MCF 10A (cell line): ENCODE data around the gene SPACA9. TPM values are rescaled to one million over a fixed set of nuclear protein-coding genes. Genes with fewer than 3 reads are reported as not detected.

Source experiments
- BruUV-seq: library from RNA; stranded (reverse); fragments of 400-500 nt; replicated peaks from 2 replicates; lab custom pipeline; 2021; lab: Mats Ljungman, UMichigan
- CTCF ChIA-PET: fragments of 300-600 bp; sonication (Branson Sonifier 250); formaldehyde crosslinking; extraction: SDS; loops from one replicate; lab custom pipeline; 2021; ENCODE audit warnings: antibody characterized with exemption, inconsistent platforms; lab: Yijun Ruan, JAX
- POLR2A ChIA-PET: fragments of 300-600, 350-650 bp; sonication (Branson Sonifier 250); formaldehyde crosslinking; extraction: SDS; loops from one replicate; lab custom pipeline; 2020; ENCODE audit warnings: antibody characterized with exemption, inconsistent platforms; lab: Yijun Ruan, JAX
- DNase-seq: peaks from one replicate; pipeline ENCODE4 v3.0.0-alpha.2; 2018; ENCODE audit not compliant: unreplicated experiment
- H3K27ac Mint-ChIP-seq: one replicate; pipeline ENCODE4 v1.8.0; 2022; ENCODE audit warnings: mild to moderate bottlenecking, low read depth, mixed read lengths; ENCODE audit not compliant: unreplicated experiment
- H3K27me3 Mint-ChIP-seq: one replicate; pipeline ENCODE4 v1.8.0; 2022; ENCODE audit warnings: mixed read lengths; ENCODE audit not compliant: insufficient read depth, unreplicated experiment
- H3K36me3 Mint-ChIP-seq: one replicate; pipeline ENCODE4 v1.8.0; 2022; ENCODE audit warnings: mild to moderate bottlenecking, moderate library complexity, mixed read lengths; ENCODE audit not compliant: insufficient read depth, unreplicated experiment
- H3K4me1 Mint-ChIP-seq: one replicate; pipeline ENCODE4 v1.8.0; 2022; ENCODE audit warnings: mixed read lengths; ENCODE audit not compliant: insufficient read depth, unreplicated experiment
- H3K4me3 Mint-ChIP-seq: one replicate; pipeline ENCODE4 v1.8.0; 2022; ENCODE audit warnings: mild to moderate bottlenecking, moderate library complexity, mixed read lengths; ENCODE audit not compliant: unreplicated experiment
- H3K9me3 Mint-ChIP-seq: one replicate; pipeline ENCODE4 v1.8.0; 2022; ENCODE audit warnings: mixed read lengths; ENCODE audit not compliant: unreplicated experiment
- intact Hi-C: fragments of 100-400 bp; cut with micrococcal nuclease; formaldehyde crosslinking; loops from 2 replicates; pipeline ENCODE4 v1.14.1; 2022
- total RNA-seq: library from RNA; stranded (reverse); gene quantifications from 2 replicates; pipeline ENCODE4 v1.2.3, GENCODE V29; 2022
- TF ChIP-seq, protein P1 (sequence below): fragments of 200-600 bp; IDR thresholded peaks from one replicate; pipeline ENCODE4 v1.8.0; 2022; ENCODE audit warnings: antibody characterized with exemption, mild to moderate bottlenecking; ENCODE audit not compliant: unreplicated experiment

Gene SPACA9
- total RNA-seq, 1 experiment from 2014 or later = 4.4 TPM

DNA sequence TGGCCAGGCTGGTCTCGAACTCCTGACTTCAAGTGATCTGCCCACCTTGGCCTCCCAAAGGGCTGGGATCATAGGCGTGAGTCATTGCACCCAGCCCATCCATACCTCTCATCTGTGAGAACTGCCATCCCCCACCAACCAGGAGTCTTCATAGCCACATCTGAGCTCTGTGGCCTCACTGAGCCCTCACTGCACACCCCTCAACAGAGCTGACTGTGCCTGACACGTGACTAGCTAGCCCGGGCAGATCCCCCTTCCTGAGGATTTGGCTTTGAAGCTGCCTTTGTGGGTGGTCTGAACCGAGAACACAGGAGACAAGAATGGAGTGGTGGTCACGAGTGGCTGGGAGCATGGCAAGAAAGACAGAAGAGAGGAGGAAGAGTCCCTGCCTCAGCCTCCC lies 16.2 kb upstream of the SPACA9 start:
- POLR2A ChIA-PET = interaction anchor here (0.7 kb wide), 1 partner anchor 275 kb away, joined by 3 read pairs; no protein-coding TSS in a partner anchor
- no peaks in the 10 kb centered on the region for H3K27me3 Mint-ChIP-seq
- H3K36me3 Mint-ChIP-seq = no peaks in the 10 kb centered on the region
- no peaks in the 10 kb centered on the region for H3K9me3 Mint-ChIP-seq
- CTCF ChIA-PET = no interaction called here
- H3K4me1 Mint-ChIP-seq = no peaks in the 10 kb centered on the region
- H3K27ac Mint-ChIP-seq = no peak overlapping the region
- TF ChIP-seq, protein P1, sequence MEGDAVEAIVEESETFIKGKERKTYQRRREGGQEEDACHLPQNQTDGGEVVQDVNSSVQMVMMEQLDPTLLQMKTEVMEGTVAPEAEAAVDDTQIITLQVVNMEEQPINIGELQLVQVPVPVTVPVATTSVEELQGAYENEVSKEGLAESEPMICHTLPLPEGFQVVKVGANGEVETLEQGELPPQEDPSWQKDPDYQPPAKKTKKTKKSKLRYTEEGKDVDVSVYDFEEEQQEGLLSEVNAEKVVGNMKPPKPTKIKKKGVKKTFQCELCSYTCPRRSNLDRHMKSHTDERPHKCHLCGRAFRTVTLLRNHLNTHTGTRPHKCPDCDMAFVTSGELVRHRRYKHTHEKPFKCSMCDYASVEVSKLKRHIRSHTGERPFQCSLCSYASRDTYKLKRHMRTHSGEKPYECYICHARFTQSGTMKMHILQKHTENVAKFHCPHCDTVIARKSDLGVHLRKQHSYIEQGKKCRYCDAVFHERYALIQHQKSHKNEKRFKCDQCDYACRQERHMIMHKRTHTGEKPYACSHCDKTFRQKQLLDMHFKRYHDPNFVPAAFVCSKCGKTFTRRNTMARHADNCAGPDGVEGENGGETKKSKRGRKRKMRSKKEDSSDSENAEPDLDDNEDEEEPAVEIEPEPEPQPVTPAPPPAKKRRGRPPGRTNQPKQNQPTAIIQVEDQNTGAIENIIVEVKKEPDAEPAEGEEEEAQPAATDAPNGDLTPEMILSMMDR = no peak
- no peak for DNase-seq
- BruUV-seq = no TSS peak
- intact Hi-C loops = no loop called here
- no peak overlapping the region for H3K4me3 Mint-ChIP-seq

DNA sequence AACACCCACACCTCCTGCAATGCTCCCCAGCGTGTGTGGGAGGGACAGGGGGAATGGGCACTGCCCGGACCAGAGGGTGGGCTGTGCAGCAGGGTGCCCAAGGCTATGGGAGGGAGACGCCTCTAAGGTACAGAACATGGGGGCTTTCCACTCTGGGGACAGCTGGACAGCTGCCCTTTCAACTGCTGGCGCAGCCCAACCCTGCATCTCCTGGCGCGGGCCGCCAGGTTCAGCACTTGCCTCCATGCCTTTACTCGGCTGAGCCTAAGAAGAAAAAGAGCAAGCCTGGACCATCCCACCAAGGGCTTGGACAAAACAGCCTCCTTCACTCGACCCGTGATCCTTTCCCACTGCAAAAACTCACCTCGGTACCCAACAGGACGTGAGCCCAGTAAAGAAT lies 15.6 kb upstream of the SPACA9 start:
- no TSS peak for BruUV-seq
- TF ChIP-seq, protein P1 = no peak
- no peaks in the 10 kb centered on the region for H3K27me3 Mint-ChIP-seq
- no peaks in the 10 kb centered on the region for H3K9me3 Mint-ChIP-seq
- DNase-seq = no peak
- no peaks in the 10 kb centered on the region for H3K4me1 Mint-ChIP-seq
- H3K4me3 Mint-ChIP-seq = no peak overlapping the region
- CTCF ChIA-PET = no interaction called here
- POLR2A ChIA-PET = interaction anchor here (0.7 kb wide), 1 partner anchor 275 kb away, joined by 3 read pairs; no protein-coding TSS in a partner anchor
- H3K27ac Mint-ChIP-seq = no peak overlapping the region
- no peaks in the 10 kb centered on the region for H3K36me3 Mint-ChIP-seq
- intact Hi-C loops = no loop called here

DNA sequence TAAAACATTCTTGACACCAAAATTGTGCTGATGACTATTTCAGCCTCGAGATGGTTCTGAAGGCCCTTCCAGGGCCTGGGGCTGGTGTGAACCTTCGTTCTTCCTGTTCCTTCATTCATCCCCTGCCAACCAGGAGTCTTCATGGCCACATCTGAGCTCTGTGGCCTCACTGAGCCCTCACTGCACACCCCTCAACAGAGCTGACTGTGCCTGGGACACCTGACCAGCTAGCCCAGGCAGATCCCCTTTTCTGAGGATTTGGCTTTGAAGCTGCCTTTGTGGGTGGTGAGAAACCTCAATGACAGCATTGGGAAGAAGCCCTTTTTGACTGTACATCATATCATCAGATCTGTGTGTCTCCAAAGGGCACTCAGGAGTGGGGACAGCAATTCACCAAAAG lies 14.4 kb upstream of the SPACA9 start:
- H3K36me3 Mint-ChIP-seq = no peaks in the 10 kb centered on the region
- no peaks in the 10 kb centered on the region for H3K4me1 Mint-ChIP-seq
- ChIA-PET POLR2A (no interaction called here), CTCF (interaction anchor here (0.6 to 0.7 kb wide), 3 partner anchors 11 to 73 kb away, joined by 3 read pairs; no protein-coding TSS in a partner anchor)
- no peaks in the 10 kb centered on the region for H3K27me3 Mint-ChIP-seq
- no TSS peak for BruUV-seq
- H3K4me3 Mint-ChIP-seq = no peak overlapping the region
- DNase-seq = no peak
- TF ChIP-seq, protein P1 = no peak
- no peak overlapping the region for H3K27ac Mint-ChIP-seq
- H3K9me3 Mint-ChIP-seq = no peaks in the 10 kb centered on the region
- intact Hi-C loops = no loop called here

DNA sequence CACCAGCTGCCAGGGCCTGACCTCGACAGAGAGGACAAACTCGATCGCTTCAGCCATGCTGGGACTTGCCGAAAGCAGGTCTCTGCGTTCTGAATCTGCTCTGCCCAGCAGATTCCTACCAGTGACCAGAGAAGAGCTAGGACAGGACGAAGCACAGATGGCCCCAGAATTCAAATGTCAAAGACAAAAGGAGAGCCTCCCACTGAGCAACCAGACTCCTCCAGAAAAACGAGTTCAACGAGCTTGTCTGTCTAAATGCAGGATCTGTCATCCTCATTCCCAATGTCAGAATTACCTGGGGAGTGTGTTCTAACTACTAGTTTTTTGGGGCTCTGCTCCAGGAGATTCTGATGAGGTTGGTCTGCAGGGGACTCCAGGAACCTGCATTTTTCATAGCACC lies 14.0 kb upstream of the SPACA9 start:
- intact Hi-C loops = no loop called here

More for the DNA sequence above, 14.0 kb upstream of the SPACA9 start:
- no TSS peak for BruUV-seq
- Mint-ChIP-seq H3K27me3 (no peaks in the 10 kb centered on the region), H3K36me3 (no peaks in the 10 kb centered on the region), H3K27ac (no peak overlapping the region), H3K4me3 (no peak overlapping the region), H3K4me1 (no peaks in the 10 kb centered on the region), H3K9me3 (no peaks in the 10 kb centered on the region)
- TF ChIP-seq, protein P1 = no peak
- ChIA-PET POLR2A (no interaction called here), CTCF (interaction anchor here (0.6 to 0.7 kb wide), 3 partner anchors 13 to 73 kb away, joined by 3 read pairs; no protein-coding TSS in a partner anchor)
- DNase-seq = no peak
